GM18508 (cell line): ENCODE measurements around the gene FOXO3.
"Not testable (repeated sequence)": the region's sequence is repeated elsewhere in the genome, so short reads cannot be mapped to it uniquely, and the experiment has no call there.

Experiments
- ATAC-seq: cut with Tn5 transposase; IDR thresholded peaks from one replicate; pipeline ENCODE4 v1.9.1; 2021; ENCODE audit warnings: moderate number of reproducible peaks; ENCODE audit not compliant: insufficient read depth, unreplicated experiment

FOXO3 gene

DNA sequence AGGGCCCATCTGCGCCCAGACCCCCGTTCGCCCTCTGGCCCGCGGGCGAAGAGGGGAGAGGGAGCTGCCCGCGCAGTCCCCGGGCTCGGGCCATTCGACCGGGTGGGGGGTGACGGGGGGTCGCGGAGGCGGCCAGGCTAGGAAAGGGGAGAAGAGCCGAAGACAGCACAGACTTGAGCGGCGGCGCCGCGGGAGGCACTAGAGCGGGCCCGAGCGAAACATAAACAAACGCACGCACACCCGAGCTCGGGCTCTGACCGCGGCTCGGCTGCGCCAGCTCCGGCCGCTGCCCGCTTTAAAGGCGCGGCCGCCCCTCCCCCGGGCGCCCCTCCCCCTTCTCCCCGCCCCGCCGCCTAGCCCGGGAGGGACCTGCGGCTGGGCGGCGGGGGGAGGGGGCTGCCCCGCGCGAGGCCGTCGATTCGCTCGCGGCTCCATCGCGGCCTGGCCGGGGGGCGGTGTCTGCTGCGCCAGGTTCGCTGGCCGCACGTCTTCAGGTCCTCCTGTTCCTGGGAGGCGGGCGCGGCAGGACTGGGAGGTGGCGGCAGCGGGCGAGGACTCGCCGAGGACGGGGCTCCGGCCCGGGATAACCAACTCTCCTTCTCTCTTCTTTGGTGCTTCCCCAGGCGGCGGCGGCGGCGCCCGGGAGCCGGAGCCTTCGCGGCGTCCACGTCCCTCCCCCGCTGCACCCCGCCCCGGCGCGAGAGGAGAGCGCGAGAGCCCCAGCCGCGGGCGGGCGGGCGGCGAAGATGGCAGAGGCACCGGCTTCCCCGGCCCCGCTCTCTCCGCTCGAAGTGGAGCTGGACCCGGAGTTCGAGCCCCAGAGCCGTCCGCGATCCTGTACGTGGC, at the start of gene FOXO3:
Gene FOXO3 (plus strand): TSS at position 455 of the 846 bp plus-strand sequence. CDS start 292 bp downstream, at position 747.
- no peak for ATAC-seq

DNA sequence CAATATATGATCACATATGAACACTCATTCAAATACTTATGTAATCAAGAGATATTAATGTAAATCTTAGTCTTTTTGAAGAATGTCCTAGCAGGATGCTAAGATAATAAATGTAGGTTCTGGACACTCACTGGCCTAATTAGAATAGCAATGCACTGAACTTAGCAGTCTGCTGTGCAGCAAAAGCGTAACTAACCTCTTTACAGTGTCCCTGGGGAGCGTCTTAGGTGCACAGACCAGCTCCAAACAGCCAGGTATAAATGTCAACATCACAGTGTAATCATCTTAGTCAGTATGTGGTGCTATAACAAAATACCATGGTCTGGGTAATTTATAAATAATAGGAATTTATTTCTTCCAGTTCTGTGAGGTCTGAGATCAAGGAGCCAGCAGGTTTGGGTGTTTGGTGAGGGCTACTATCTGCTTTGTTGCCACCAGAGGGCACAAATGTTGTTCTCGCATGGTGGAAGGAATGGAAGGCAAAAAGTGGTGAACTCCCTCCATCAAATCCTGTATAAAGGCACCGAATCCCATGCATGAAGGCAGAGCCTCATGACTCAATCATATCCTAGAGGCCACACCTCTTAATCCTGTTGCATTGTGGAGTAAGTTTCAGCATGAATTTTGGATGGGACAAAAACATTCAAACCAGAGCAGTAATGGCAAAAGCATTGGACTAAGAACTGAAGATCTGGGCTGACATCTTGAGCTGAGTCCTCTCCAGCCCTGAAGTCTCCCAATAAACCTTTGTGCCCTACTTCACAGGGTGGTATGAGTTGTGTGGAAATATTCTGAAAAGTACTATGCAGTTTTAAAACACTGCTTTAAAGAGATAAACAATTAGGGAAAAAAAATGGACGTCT, 41.8 kb upstream of the FOXO3 start:
- no peak for ATAC-seq

DNA sequence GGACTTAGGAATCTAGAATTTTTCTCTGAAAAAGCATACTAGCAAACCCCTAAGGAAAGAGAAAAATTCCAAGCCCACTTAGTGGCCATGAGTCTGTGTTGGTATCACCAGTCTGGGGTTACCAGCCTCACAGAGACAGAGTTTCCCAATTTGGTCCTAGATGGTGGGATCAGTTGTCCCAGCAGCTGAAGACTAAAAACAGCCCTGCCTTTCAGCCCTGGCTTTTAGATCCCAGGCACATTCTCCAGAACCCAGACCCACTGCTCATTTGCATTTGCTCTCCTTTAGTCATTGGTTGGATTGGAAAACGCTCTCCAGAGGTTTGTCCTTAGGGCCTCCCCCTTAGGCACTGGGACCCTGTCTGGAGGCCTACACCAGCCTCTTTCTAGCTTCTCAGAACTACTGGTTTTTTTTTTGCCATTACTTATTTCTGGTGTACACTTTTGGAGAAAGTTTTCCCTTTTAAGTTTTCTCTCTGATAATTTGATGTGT, 39.1 kb upstream of the FOXO3 start:
- ATAC-seq, result no peak

DNA sequence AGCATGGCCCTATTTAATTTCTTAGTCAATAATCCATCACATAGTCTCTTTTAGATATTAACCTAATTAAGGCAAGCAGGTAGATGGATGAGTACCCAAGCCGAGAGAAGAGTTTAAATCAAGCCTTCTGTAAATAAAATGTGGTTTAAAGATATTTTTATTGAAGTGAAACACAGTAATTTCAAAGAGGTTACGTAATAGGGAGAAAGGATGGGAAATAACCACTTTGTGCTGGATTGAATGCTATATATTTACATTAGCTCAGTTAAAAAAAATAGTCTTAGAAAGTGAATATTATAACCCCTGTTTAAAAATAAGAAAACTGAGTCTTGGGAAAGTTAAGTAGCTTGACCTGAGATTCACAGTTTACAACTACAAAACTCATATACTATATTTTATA, 37.0 kb upstream of the FOXO3 start:
- ATAC-seq, result no peak

DNA sequence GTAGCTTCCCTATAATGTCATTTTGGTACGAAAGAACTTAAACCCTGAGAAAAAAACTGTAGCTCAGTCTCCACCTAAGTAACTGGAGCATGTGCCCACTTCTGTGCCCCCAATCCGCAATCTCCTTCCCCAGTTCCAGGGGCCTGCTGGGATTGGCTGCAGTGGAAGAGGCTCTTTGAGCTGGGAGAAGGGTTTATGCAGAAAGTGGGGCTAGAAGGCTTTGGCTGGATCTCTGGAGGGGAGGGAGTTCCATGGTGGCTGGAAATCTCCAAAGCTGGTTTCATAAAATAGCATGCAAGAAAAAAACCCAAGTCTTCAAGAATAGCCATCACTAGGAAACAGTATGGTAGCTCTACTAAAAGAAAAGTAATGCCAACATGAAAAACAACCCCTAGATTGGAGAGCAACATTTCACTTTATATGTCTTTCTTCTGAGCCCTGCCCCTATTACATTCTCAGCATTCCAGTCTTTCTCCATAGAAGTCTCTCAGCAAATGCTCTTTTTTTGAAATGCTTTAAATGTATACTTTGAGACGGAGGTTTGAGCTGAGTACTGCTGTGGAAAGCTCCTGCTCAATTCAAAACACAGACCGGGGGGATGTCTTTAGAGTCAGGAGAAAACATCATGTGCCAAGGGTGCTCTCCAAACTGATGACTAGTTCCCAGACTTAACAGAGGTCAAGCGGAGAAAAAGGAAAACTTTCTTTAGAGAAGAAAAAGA, 36.0 kb upstream of the FOXO3 start:
- ATAC-seq, result no peak

DNA sequence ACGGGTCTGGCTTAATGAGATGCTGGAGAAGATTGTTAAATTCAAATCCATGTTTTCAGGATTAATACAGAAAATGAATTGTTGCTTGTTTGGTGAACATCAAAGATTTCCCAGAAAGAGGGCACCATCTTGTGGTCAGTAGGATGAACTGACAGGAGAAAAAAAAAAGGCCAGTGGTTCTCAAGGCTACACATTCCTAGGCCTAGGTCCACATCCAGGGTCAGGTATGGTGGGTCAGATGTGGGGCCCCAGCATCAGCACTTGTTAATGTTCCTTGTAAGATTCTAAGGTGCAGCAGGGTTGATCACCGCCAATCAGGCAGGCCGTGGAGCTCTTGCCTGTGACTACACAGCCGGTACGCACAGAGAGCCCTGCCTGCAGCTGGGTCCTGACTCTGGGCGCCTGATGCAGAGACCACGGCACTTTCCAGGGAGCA, 34.0 kb upstream of the FOXO3 start:
- ATAC-seq, result no peak

DNA sequence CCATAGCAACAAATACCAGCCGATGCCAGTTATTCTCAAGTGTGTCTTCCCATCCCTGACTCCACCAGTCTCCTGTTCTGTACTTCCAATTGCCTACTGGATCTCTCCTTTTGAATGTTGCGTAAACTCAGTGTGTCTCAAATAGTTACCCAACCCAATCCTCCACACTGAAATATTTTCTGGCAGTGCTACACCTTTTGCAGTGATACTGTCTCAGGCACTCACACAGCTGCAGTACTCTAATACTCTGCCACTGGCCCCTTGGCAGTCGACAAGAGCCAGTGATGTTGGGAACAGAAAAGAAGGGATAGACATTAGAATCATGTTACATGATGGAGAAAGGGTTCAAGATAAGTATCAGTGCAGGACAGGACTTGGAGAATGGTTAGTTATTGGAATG, 31.8 kb upstream of the FOXO3 start:
- ATAC-seq, result no peak

DNA sequence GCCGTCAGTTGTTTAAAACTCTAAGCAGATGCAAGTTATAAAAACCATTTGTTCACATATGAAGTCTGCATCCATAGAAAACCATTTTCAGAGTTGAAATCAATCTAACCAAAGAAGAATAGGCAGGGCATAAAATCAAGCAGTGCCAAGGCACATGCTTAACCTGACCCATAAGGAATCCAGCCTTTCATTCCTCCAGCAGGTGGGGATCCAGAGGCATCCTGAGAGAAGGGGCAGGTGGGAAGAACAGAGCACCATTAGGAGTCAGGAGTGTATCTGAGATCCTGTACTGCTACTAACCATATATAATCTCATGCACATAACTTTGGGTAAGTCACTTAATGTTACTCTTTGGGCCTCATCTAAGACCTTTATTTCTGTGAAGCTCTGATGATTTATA, 29.4 kb upstream of the FOXO3 start:
- ATAC-seq, result no peak

DNA sequence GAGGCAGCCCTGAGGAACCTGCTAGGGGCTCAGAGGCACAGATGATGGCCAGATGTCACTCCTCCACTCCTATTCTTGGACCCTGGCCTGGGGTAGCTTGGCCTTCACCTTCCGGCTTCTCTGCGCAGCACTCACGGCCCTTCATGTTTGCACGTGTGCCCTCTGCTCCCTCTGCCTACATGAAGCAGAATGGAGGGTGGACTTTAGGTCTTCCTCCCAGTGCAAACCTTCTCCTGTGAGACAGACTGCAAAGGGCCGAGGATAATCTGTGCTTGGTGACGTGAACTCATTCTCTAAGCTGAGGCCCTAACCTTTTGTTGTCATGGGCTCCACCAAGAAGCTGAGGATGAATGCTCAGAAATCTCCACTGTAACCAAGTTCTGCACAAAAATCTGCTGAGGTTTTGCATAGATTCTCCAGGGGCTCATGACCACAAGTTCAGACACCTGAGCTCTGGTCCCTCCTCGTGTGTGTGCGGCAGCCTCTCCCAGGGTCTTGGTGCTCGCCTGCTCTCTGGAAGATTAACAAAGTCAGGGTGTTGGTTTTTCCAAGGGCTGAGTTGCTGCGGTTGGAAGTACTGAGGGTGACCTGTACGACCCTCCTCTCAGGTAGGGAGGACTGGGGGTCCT, 25.5 kb upstream of the FOXO3 start:
- no peak for ATAC-seq

DNA sequence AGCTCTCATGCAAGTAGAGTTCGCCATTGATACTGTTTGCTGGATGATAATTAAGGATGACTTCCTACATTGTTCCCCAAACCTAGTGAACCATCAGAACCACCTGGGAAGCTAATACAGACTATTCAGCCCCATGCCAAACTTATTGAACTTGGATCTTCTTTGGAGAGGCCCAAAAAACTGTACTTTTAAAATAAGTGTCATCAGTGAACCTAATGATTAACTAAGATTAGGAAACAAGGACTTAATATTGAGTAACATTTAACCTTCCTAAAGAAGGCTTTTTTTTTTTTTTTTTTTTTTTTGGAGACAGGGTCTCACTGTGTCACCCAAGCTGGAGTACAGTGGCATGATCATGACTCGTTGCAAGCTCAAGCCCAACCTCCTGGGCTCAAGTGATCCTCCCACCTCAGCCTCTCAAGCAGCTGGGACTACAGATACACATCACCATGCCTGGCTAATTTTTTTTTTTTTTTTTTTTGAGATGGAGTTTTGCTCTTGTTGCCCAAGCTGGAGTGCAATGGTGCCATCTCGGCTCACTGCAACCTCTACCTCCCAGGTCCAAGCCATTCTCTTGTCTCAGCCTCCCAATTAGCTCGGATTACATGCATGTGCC, 24.7 kb upstream of the FOXO3 start:
- not testable (repeated sequence) for ATAC-seq

DNA sequence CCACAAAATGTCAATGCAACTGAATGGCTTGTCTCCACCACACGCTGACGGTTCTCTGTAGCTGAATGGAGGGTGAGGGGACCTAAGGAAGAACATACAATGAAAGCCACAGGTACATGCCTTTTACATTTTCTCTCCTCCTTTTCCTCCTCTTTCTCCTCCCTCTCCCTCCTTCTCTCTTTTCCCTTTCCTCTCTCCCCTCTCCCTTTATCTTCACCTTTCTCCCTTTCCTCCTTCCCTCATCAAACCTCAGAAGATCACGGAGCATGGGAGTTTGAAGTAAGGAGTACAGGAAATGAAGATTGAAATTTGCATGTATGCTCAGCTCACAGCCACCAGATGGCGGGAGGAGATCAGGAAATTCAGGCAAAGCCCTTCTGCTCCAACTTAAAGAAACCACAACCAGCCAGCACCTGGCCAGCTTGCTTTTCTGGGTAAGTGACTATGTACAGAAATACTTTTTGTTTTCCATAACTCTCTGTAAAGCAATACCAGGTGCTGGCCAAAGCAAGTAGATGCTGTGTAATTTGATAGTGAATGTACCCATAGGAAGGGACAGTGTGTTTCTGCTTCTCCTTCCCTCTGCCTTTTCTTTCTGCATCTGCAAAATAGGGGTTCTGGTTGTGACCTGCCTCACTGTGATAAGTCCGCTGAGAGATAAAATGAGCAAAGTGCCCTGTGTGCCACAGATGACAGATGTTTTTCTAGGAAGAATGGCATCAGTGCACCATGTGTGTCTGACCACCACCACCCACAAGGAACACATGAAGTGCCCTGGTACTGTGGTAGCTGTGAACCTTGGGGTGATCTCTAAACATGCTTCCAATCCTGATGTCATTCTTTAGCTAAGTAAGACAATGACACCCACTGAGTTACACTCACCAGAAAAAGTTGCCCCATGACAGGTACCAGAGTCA, 18.6 kb upstream of the FOXO3 start:
- ATAC-seq, result no peak

DNA sequence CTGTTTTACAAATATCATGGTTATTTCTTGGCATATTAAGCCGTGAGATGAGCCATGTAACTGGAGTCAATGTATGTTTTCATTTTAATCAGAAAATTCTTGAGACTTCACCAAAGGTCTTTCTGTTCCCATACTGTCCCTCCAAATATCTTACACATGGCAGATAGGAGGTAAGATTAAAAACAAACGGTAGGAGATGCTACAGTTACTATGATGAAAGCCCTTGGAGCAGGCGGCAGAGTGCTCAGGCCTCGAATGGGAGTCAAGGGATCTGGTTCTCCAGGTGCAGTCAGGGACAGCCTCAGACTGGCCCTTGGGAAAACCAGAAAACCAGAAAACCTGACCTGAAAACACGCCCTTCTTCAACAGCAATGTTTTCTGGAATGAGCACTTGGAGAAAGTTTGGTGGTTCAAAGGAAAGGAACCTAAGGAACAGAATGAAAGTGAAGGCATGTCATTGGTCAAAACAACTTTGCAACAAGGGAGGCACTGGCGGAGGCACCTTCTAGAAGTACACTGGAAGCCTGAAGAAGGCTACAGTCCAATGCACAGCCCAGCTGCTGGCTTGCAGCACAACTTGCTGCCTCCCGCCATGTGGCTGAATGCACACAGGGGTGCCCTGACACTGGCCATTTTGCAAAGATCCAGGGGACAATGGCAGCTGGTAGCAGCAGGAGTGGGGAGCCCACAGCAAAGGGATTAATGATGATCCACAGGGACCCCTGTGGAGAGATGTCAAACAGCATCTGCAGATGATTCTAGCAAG, 17.4 kb upstream of the FOXO3 start:
- no peak for ATAC-seq

DNA sequence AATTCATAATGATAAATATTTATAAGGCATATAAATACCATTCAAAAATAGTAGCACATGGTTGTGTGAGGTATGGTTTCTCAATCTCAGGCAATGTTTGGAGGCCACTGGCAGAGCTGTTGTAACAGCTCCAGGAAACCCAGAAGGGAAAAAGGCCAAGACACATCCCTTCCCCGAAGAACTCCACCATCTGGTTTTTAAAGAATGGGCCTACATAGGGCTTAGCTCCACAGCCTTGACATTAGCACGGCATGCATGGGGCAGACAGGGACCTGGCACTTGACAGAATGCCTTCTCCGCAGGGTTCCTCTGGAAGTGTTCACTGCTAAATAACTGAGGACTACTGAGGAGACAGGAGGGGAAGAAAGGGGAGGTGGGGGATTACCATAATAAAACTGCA, 16.1 kb upstream of the FOXO3 start:
- ATAC-seq, result no peak

DNA sequence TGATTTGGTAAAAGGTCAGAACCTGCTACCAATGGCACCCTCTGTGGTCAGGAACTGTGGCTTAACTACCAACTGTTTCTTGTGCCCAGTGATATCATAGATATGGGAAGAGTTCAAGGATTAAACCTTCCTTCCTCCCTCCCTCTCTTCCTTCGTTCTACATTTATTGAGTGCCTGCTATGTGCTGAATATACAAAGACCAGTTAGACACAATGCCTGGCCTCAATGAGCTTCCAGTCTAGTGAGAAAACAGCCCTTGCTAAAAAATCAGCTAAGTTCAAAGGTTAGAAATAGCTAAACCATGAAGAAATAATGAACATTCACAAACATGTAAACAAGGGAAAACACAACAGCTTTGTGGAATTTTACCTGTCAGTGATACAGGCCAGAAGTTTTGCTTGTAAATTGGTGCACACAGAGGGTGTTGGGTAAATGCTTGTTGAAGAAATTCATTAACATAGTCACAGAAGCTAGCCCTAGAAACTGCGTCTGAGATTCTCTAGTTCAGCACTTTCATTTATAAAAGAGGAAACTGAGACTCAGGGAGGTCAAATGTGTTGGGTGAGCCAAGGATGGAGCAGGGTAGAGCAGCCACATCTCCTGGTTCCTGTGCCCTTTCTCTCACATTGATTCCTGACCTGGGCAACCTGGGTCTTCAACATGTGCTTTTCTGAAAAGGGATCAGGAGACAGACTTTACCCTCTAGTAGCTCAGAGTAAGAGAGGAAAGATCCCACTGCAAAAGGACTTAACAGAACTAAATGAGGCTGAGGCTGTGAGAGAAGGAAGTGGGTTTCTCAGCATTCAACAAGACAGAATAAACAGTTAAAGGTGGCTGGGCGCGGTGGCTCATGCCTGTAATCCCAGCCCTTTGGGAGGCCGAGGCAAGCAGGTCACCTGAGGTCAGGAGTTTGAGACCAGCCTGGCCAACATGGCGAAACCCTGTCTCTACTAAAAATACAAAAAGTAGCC, 14.4 kb upstream of the FOXO3 start:
- no peak for ATAC-seq

DNA sequence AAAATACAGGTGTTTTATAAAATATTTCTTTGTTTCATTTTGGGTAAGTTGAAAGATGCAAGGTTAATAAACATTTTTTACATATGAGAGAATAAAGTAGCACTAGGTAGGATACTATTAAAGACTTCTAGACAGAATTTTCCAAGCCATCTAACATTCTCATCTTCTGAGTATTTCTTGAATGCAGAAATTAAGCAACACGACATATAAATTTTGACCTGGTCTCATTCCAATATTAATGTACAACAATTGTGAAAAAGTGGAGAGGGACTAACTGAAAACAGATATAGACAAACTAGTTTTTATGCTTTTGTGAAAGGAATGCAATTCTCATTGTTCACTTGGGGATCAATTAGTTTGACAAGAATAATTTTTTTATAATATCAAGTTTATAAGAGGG, 11.5 kb upstream of the FOXO3 start:
- ATAC-seq, result no peak

DNA sequence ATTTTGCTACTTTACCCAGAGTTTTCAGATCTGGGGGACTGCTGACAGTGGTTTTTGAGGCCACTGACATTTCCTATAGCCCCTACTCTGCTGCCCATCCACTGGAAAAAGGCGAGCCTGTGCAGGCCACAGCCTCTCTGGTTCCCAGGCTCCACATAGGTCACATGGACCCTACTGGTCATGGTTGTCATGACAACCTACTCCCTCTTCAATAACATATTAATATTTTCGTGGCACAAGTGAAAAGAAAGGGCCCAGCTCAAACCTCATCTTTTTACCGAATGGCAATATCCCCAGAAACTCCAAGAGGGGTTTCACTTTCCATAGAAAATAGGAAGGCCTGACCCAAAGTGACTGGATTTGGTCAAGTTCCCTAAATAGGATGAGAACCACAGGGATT, 11.0 kb upstream of the FOXO3 start:
- ATAC-seq, result no peak

DNA sequence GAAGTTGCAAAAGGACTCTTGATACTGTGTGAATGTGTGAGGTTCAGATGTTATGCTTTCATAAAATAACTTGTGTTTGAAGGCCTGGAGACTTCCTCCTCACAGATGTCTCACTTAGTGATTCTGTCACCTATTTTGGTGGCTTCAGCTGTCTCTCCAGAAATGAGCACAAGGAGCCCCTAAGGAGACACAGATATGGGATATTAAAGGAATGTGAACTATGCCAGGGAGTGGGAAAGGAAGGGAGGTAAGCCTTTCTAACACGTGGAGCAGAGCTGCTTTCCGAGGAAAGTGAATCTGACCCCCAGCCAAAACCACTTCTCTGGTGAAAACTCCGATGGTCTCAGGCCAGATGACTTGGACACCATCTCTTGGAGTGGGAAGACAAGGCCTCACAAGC, 10.5 kb upstream of the FOXO3 start:
- ATAC-seq, result no peak
